GM18519 (cell line): ENCODE data around the gene MTIF2.
"Not testable (repeated sequence)": the region's sequence is repeated elsewhere in the genome, so short reads cannot be mapped to it uniquely, and the experiment has no call there.

Experiments
- ATAC-seq: cut with Tn5 transposase; IDR thresholded peaks from one replicate; pipeline ENCODE4 v1.9.1; 2021; ENCODE audit warnings: mild to moderate bottlenecking, moderate library complexity; ENCODE audit not compliant: unreplicated experiment, low FRiP score

Gene MTIF2

DNA sequence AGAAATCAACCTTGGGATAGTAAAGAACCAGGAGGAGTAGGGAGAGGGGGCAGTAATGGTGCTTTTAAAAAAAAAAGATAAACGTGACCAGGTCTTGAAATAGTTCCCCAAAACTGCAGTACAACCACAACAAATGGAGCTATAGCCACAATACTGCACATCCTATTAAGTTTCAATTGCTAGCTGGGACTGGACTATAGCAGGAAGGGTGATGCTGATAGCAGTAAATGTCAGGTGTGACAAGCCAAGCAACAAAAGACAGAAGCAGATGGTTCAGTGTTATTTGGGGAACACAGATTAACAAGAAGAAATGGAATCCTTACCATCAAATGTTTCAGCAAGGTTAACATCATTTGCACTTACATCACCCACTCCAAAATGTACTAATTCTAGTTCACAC lies 26.4 kb downstream of the MTIF2 start:
- no peak for ATAC-seq

GRCh38 chr2:55241582-55241981 lies 27.4 kb downstream of the MTIF2 start:
- ATAC-seq = not testable (repeated sequence)

DNA sequence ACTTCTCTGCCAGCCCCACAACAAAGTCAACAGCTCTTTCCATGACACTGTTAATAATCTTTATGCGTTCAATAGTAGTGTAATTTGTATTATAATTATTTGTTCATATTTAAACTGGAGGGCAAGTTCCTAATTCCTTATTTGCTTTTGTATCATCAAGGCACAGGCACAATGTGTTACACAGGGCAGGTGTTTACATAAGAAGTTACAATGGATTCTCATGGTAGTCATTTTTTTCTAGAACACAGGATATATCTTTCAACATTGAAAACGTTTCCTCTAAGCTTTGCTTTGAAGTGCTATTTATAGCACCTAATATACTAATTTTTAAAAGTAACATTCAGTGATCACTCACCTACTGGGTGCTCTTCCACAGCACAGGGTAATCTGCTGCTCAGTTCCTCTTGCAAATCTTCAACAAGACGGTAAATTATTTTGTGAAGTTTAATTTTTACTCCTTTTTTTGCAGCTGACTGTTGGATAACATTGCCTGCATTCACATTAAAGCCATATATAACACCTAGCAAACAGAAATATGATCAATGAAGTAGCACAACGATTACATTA lies 29.3 kb downstream of the MTIF2 start:
- no peak for ATAC-seq

DNA sequence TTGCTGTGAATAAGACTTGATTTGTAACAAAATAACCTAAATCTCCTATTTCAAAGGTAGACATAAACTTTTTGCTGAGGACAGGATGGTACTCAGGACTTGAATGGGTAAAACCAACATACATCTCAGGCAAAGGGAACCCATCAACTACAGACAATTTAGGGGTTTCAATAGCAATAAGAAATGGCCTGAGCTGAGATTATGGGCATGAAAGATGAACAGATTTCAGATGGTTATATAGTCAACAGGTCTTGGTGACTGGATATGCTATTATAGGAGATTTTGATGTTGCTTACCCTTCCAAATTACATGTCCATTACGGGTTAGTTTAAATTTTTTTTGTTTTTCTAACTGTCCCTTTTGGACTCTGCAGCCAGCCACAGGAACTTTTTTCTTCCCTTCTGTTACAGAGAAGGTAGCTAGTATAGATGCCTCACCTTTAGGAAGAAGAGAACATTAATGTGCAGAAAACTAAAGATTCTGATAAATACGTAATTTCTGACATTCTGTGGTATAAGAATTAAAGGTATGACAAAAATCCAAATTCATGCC lies 32.0 kb downstream of the MTIF2 start:
- ATAC-seq = no peak

GRCh38 chr2:55235724-55236538 lies 33.1 kb downstream of the MTIF2 start:
- ATAC-seq = no peak

DNA sequence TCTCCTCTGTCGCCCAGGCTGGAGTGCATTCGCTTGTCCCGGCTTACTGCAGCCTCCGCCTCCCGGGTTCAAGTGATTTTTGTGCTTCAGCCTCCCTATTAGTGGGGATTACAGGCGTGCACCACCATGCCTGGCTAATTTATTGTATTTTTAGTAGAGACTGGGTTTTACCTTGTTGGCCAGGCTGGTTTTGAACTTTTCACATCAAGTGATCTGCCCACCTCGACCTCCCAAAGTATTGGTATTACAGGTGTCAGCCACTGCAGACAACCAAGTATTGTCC lies 35.4 kb downstream of the MTIF2 start:
- no peak for ATAC-seq

DNA sequence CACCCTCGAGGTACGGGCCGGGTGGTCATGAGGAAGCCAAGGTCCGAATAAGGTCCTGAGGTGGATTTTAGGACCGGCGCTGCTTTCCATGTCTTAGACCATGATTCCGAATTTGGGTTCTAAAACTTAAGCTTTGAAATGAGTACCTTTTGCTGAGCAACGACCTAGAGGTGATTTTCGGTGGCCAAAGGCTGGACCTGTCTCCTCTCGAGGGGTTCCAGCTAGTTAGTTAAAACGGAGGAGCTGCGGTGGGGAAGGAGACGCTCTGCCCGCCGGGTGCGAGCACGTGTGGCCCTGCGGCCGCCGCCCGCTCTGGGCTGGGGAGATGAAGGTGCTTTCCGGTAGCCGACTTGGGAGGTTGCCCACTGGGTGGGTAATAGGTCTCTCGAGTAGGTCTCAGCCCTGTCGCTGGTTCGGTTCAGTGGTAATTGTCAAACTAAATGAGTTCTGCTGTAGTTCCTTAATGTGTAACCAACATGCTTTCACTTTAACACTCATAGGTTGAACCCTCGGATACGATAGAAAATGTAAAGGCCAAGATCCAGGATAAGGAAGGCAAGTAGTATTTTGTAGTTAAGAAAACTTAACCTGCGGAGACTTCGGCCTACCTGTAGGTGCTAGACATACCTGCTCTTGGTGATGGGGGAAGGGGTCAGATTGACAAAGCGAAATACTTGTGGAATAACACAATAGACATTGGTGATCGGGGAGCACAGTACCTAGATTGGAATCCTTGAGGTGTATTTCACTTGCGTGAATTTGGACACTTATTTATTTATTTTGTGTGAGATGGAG lies 36.0 kb downstream of the MTIF2 start:
- ATAC-seq = no peak

DNA sequence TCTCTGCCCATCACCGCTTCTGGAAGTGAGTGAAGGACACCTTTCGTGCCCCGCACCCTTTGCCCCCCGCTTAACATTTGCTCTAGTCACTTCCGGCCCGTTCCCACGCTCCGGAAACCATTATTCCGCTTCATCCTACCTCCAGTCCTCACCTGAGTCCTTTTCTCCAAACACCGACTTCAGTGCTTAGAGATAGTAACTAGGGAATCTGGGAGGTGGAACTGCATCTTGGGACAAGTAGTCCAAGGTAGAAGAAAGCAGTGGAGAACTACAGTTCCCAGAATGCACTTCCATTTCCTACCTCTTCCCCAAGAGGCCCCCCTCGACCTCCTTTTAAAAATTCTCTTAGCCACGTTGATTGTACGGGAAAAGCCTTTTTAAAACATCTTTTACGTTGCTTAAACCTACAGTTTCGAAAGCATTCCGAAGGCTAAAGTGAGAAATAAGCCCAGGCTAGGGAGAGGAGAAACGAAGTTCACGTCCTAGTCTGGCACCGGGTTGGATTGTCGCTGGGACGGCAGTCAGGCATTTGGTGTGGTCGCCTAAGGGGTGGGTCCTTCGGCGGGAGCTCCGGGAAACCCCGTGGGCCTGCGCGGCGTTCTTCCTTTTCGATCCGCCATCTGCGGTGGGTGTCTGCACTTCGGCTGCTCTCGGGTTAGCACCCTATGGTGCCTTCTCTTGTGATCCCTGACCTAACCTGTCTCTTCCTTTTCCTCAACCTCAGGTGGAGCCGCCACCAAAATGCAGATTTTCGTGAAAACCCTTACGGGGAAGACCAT lies 36.8 kb downstream of the MTIF2 start, which contains the start of the genes CLHC1 and RPS27A:
Gene CLHC1, minus strand, starts transcription at position 210 of the 779 bp plus-strand sequence. CDS start 9,882 bp downstream, outside the sequence.
Gene RPS27A, plus strand, starts transcription at position 605 of the 779 bp plus-strand sequence. Its CDS starts 137 bp downstream, at position 742.
- peak; percentile 78 for ATAC-seq

- no peak for ATAC-seq
Measured at GRCh38 chr2:55231546-55232083, 37.4 kb downstream of the MTIF2 start.

- no peak for ATAC-seq
Measured at GRCh38 chr2:55230551-55230950, 38.5 kb downstream of the MTIF2 start.

DNA sequence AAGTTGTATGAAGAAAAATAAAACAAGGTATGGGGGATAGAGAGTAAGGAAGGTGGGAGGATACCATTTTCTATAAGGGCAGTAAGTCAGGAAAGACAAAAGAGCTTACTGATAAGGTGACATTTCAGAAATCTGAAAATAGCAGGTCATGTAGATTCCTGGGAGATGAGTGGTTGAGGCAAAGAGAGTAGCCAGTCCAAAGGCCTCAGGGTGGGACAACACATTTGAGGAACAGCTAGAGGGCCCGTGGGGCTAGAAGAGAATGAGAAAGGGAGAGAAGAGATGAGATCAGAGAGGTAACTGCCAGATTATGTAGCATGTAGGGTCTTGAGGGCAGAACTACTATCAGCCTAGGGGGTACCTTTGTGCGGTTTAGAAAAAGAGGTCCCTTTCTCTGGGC lies 39.8 kb downstream of the MTIF2 start:
- no peak for ATAC-seq

GRCh38 chr2:55228226-55228563 lies 40.8 kb downstream of the MTIF2 start:
- ATAC-seq = no peak

DNA sequence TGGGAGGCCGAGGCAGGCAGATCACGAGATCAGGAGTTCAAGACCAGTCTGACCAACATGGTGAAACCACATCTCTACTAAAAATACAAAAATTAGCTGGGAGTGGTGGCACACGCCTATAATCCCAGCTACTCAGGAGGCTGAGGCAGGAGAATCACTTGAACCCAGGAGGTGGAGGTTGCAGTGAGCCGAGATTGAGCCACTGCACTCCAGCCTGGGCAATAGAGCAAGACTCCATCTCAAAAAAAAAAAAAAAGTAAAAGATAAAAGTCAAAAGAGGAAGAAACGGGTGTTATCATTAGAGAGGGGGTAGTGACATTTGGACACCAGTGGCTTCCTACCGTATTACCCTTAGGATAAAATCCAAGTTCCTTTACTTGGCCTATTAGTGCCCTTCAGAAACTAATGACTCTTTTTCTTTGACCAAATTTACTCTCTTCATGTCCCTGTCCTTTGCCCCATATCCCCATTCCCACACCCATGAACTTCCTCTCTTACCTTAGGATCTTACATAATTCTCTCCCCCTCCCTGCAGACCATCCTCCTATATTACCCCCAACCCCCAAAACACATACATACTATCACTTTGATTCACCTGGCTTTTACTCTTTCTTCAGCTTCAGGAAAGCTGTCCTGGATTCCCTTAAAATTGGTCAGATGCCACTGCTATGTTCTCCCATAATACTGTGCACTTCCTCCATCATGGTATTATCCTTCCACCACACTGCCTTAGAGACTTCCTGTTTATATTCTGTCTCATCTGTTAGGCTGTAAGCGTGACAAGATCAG lies 41.4 kb downstream of the MTIF2 start:
- not testable (repeated sequence) for ATAC-seq

GRCh38 chr2:55225481-55226020 lies 43.5 kb downstream of the MTIF2 start:
- no peak for ATAC-seq

DNA sequence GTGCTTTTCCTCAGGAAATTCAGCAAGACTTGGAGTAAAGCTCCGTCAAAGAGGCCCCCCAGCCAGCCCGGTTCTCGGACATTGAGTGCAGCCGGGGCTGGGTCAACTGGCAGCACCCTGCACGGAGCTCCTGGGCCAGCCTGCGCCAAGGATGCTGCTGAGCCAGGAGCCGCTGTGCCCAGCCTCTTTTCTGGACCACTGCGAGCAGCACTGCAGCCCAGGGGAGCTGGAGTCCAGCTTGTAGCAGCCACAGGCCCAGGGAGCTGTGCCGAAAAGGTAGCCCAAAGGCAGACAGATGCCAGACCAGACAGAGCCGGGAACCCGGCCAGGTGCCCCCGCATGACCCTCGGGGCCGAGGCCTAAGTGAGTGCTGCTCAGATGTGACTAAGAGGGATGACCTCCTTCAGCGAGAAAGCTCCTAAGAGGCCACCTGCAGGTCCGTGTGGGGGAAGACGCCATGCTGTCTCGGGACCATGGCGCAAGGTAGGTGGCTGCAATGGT lies 44.2 kb downstream of the MTIF2 start:
- no peak for ATAC-seq

DNA sequence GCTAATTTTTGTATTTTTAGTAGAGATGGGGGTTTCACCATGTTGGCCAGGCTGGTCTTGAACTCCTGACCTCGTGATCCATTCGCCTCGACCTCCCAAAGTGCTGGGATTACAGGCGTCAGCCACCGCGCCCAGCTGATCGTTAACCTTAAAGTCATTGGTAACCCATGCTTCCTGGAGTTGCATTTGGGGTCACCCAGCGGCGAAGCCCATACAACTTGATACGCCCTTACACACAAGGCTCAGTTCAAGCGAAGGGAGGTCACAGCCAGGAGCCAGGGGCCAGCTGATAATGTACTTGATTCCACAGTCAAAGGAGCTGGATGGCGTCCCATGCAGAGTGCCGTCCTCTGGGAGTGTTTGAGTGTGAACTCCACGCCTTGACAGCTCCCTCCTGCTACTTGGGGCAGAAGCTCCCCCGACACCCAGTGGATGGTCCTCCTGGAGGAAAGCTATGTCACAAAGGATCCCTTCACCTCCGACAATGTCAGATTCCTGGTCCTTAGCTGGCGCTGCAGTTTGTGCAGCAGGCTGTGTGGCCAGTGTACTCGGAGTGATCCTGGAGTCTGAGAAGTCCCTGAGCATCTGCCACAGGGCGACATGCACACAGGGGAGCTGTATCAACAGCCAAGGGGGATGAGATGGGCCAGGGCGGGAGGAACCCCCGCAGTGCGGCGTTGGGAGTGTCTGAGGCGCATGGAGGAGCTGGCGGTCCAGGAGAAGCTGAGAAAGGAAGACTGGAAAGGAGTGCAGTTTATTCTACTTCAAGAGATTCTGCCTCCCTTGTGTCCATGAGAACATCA lies 44.9 kb downstream of the MTIF2 start:
- ATAC-seq = no peak

DNA sequence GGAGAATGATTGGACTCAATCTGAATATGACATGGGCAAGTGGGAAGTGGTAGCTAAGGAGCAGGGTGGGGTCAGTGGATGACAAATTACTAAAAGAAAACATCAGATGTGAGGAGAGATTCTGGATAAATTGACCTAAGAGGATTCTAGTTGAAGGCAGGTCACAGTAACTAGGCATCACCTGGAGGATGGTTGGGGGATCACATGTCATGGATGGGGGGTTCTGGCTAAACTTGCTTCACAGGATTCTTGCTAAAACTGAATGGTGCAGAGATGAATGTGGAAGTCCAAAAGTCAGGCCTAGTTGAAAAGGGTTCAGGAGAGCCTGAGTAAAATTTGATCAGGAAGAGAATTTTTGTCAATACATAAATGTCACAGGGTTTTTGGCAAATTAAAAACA lies 55.2 kb downstream of the MTIF2 start:
- no peak for ATAC-seq

DNA sequence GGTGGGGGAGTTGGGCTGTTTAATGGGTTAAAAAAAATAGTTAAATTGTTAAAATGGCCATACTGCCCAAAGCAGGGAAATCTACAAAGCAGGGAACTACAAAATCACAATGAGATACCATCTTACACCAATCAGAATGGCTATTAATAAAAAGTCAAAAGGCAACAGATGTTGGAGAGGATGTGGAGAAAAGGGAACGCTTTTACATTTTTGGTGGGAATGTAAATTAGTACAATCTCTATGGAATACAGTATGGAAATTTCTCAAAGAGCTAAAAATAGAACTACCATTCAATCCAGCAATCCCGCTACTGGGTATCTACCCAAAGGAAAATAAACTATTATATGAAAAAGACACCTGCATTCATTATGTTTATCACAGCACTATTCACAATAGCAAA lies 64.1 kb downstream of the MTIF2 start:
- no peak for ATAC-seq
